ENCODE measurements around the gene MTX2.

The MTX2 gene

DNA sequence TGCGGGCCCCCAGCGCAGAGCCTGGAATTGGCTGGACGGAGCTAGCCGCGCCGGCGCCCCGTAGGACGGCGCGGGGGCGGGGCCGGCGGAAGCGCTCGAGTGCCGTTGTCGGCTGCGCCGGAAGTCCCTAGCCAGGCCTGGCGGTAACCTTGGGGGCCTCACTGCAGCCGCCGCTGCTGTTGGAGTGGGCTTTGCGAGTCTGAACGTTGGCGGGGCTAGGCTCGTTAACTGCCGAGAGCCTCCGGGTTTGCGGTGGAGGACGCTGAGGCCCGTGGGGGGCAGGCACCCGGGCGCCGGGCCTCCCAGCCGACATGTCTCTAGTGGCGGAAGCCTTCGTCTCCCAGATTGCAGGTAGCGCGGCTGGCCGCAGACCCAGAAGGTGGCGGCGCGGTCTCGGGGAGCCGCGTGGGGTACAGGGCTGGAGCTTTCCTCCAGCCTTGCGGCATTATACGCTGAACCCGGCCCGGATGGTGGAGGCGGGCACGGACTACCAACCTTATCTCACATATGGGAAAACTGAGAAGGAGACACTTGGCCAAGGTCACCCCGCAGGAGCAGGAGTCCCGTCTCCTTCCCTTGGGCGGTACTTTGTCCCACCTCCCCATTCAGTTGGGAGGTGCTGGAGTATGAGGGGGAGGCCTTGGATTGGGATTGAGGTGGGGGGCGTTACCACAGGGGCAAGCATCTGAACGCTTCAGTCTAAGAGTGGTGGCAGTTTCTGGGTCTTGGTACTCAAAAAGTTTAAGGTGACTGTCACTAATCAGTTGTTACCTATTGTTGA, at the start of gene MTX2:
Gene MTX2, plus strand, starts transcription at position 124 of the 781 bp plus-strand sequence. Its CDS starts 188 bp downstream, at position 312.
- peak; percentile 44 to 71 for DNase-seq (ENCODE audit: low read depth in 2 of 2)

- no peak for DNase-seq (ENCODE audit: low read depth in 2 of 2)
Measured at GRCh38 chr2:176227874-176228273, 41.4 kb upstream of the MTX2 start.

GRCh38 chr2:176234156-176234555, 35.1 kb upstream of the MTX2 start:
- DNase-seq (ENCODE audit: low read depth in 2 of 2), result no peak

DNA sequence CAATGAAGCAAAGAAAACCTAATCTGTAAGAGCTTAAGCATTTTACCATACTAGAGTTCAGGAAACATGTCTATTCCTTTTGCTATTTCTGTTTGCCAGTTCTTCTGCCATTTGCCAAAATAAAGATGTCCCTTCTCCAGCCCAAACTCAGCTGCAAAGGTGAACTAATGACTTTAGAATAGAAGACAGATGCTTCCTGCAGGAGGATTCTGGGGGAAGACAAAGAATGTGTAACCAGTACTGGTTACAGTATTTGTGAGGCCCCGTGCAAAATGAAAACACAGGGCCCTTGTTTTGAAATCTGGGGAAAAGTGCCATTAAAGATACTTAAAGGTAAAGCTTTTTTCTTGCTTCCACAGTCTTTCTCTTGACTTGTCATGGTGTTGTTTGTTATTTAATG, 34.3 kb upstream of the MTX2 start:
- DNase-seq (ENCODE audit: low read depth in 2 of 2), result no peak

- no peak for DNase-seq (ENCODE audit: low read depth in 2 of 2)
Measured at GRCh38 chr2:176237456-176237855, 31.8 kb upstream of the MTX2 start.

DNA sequence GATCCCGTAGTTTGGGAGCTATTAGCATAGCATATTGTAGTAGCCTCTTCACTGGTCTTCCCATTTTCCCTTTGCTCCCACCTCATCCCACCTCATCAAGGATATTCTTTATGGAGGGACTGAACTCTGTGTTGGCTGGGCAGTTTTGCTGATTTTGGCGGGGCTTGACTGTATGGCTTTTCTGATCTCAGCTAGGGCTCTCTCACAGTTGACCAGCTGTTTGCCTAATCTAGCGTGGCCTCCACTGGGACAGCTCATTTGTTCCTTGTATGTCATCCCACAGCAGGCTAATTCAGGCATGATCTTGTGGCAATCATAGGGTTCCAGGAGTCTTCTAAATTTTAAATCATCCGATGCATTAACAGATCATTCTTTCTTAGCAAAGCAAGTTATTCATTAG, 30.2 kb upstream of the MTX2 start:
- no peak for DNase-seq (ENCODE audit: low read depth in 2 of 2)

- DNase-seq (ENCODE audit: low read depth in 2 of 2), result no peak
Measured at GRCh38 chr2:176240301-176240700, 28.9 kb upstream of the MTX2 start.

DNA sequence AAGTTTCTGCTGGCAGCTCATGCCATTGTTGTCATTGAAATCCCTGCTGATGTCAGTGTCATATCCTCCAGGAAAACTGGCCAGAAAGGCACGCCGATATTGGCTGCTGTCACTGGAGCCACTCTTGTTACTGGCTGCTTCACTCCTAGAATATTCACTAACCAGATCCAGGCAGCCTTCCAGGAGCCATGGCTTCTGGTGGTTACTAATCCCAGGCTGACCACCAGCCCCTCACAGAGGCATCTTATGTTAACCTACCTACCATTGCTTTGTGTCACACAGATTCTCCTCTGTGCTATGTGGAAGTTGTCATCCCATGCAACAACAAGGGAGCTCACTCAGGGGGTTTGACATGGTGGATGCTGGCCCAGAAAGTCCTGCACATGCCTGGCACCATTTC, 27.0 kb upstream of the MTX2 start:
- no peak for DNase-seq (ENCODE audit: low read depth in 2 of 2)

- DNase-seq (ENCODE audit: low read depth in 2 of 2), result no peak
Measured at GRCh38 chr2:176246331-176246730, 22.9 kb upstream of the MTX2 start.

- no peak for DNase-seq (ENCODE audit: low read depth in 2 of 2)
Measured at GRCh38 chr2:176247859-176248258, 21.4 kb upstream of the MTX2 start.

DNA sequence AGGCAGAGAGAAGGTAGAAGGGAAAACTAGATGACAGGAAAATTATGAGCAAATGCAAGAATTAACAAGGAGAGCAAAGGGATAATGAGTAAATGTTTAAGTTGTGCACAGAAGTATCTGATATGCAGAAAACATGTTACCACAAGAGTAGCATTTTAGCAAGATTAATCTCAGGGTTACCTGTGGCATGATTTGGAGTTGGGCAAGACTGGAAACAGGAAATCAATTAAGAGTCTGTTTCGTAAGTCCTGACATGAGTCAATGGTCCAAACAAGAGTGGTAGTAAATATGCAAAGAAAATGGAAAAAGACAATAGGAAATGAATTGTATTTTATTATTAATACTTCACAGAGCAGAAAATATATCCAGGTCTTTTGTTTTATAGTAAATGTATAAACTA, 17.3 kb upstream of the MTX2 start:
- DNase-seq (ENCODE audit: low read depth in 2 of 2), result no peak

- no peak for DNase-seq (ENCODE audit: low read depth in 2 of 2)
Measured at GRCh38 chr2:176260689-176261088, 8.6 kb upstream of the MTX2 start.

GRCh38 chr2:176261136-176261535, 8.1 kb upstream of the MTX2 start:
- DNase-seq (ENCODE audit: low read depth in 2 of 2), result no peak

- DNase-seq (ENCODE audit: low read depth in 2 of 2), result no peak
Measured at GRCh38 chr2:176268976-176269318, 295 bp upstream of the MTX2 start.

DNA sequence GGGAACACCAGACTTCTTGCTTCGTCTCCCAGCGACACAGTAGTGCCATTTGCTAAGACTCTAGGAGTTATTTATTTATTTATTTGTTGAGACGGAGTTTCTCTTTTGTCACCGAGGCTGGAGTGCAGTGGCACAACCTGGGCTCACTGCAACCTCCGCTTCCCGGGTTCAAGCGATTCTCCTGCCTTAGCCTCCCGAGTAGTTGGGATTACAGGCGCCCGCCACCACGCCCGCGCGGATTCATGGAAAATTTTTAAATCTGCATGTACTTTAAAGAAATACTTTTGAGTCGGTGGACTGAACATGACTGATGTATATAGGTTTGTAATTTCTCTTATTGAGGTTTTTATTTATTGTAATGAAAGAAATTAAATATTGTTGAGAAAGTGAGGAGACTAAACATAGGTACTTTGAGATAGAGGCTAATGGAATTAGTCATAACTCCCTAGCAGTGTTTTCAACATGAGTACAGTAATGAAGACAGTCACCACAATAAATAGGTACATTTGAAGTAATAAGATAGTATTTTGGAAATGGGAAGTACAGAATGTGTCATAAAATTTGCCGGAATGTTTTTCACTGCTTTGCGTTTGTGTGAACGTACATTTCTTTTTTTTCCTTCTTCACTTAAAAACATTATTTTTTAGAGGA, 983 bp downstream of the MTX2 start:
- DNase-seq (ENCODE audit: low read depth in 2 of 2), result no peak

- DNase-seq (ENCODE audit: low read depth in 2 of 2), result no peak
Measured at GRCh38 chr2:176272870-176273459, 3.7 kb downstream of the MTX2 start.

DNA sequence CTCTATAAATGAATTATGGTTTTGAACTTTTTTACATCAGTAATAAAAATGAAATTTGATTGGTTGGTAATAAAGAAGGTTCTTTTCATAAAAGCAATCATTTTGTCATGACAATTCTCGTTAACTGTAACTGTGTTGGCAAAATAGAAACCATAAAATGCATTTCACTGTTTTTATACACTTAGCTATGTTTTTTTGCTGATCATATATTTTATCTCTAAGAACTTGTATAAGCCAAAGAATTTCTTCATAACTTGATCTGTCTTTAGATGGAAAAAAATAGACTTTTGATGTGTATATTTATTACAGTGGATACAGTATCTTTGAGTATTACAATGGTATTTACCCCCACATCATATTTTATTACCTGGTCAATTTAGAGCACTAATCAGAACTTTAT, 9.7 kb downstream of the MTX2 start:
- DNase-seq (ENCODE audit: low read depth in 2 of 2), result no peak

- no peak for DNase-seq (ENCODE audit: low read depth in 2 of 2)
Measured at GRCh38 chr2:176280156-176280555, 10.9 kb downstream of the MTX2 start.

DNA sequence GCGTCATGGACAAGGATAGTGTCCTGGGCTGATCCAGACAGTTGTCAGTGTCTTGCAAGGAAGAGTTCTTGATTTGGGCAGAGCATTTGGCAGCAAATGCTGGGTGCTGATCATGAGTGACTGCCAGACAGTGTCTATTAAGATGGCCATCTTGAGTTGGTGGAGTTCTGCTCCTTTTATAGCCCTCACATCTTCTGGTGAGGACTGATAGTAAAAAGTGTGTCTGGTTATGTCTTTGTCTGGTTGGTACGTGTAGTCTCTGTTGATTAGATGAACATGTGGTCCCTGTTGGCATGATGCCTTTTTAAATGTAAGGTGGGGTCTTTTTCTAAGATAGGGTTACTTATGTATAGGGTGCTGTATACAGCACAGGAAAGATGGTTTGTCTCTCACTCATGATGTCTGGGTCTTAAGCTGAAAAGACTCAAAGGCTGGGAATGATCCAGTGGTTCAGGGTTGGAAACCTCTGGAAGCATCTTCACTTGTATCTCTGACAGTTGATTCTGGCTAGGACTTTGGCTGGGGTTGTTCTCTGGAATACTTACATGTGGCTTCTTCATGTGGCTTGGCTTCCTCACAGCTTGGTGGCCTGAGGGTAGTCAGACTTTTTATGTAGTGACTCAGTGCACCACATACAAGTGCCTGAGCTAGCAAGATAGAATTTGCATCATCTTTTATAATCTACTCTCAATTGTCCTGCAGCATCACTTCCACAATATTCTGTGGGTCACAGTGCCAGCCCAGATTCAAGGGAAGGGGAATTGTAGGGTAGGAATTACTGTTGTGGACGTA, 11.8 kb downstream of the MTX2 start:
- DNase-seq (ENCODE audit: low read depth in 2 of 2), result no peak

DNA sequence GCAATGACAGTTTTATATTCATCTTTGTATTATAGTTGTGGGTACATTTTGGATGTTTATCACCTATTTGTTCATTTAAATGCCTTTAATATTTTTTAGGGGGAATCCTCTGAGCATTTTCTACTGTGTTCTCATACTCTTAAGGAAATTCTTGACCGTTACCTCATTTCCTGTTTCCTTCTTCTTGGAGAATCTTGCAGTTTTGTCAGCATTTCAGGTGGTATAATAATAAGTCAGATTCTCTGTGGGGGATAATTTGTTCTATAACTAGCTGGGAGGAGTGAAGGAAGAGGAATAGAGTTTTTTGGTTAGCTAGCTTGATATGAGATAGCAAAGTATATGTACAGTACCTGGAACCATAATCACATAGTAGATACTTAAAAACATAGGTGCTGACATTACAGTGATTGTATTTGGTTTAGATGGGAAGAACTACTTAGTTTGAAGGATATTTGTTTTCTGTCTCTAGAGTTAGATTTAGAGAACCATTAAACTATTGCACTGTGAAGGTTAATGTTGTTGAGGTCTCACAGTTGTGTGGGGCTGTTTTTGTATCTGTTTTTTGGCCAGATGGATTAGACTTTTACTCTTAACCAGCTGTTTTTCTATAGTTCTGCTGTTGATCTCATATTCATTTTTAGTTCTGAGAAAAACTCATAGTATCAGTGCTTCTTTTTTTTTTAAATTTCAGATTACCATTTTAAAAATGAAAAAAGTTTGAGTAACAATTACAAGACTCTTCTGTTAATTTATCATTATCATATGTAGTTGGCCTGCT, 14.2 kb downstream of the MTX2 start:
- no peak for DNase-seq (ENCODE audit: low read depth in 2 of 2)

DNA sequence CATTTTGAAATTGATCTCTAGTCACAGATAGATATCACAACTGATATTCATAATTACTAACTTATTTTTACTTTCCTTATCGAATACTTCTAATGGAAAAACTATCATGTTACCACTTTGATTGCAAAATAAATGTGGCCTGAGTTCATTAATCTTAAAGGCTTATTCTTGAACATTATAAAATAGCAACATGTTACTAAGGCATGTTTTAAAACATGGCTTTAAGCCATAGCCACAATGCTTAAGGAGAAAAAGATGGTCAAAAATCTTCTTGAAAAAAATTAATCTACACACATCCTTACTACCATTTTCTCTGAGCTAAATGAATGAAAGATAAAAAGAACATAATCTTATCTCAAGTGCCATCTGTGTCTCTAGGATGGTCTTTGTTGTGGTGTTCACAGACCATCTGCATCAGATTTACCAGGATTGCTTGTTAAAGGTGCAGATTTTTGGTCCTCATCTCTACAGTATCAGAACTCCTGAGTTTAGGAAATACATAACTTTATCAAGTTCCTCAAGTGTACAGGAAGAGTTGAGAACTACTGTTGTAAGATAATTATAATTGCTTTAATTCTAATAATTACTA, 15.3 kb downstream of the MTX2 start:
- no peak for DNase-seq (ENCODE audit: low read depth in 2 of 2)

Measured in stimulated activated CD4-positive, alpha-beta T cell treated with anti-CD3 and anti-CD28 coated beads, Interleukin-1b, Interleukin-23, amount 100 ng/mL, for 4 hours (primary cell).